Central memory CD4-positive, alpha-beta T cell (primary cell): Measurements from ENCODE around the gene NCKAP5.

Source experiments
- DNase-seq: peaks from one replicate; pipeline ENCODE4 v3.0.0; 2022

Gene NCKAP5

DNA sequence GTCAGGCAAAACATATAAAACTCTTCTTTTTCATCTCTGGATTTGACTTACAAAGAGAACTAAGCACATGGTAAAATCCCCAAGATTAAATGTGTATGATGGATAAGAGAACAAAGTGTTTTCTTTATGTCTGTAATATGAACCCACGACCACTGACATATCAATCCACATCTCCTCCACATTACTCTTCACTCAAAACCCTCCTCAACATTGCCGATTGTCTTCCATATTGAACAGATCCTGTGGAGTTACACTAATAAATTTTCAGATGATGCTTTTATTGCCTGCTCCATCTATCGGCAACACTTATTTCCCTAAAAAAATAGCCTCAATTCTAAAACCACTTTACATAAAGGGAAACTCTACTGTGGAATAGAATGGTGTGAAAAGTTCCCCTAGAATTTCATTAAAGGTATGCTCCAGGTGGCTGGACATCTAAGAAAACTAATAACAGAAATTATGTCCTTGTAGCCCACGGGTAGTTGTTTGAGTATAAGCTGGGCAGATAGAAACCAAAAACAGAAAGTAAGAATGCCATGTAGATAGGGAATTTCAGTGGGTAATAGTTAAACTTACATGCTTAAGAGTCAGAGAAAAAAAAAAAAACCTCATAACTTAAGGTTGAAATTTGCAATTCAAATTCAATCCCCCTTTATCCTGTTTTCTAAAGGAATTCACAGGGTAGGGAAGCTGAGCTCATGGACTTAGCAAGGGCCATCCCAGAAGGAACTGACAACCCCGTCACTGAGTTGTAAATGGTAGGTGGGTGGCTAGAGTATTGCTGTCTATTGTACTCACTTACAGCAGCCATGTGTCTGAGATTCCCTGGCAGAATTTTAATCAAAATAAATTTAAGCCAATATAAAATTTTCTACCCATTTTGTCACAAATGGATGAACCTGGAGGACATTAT is 592.8 kb downstream of the NCKAP5 start:
- DNase-seq = no peak

DNA sequence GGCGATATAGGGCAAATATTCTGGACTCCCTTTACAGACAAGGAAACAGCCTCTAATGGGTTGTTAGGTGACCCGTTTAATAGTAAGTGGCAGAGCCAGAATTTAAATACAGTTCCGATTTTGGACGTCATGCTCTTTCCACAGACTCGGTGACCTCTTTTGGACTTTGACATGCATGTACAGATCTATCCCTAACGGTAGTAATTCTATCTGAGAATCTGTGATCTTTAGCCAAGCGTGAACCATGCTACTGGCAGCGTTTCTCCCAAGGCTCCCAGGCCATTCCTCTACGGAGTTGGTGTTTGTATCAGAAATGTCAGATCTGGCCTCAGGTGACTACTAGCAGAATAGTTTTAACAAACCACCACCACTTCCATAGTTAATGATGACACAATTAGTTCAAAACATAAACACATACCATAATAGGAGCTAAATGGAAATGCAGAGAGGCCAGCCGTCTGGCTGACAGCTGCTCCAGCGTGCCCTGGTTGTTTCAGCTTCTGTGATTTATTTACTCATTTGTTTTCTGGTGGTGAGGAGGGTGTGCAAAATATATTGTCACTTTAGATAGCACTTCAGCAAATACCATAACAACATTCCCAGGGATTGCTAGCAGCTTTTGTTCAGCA is 593.7 kb downstream of the NCKAP5 start:
- no peak for DNase-seq

DNA sequence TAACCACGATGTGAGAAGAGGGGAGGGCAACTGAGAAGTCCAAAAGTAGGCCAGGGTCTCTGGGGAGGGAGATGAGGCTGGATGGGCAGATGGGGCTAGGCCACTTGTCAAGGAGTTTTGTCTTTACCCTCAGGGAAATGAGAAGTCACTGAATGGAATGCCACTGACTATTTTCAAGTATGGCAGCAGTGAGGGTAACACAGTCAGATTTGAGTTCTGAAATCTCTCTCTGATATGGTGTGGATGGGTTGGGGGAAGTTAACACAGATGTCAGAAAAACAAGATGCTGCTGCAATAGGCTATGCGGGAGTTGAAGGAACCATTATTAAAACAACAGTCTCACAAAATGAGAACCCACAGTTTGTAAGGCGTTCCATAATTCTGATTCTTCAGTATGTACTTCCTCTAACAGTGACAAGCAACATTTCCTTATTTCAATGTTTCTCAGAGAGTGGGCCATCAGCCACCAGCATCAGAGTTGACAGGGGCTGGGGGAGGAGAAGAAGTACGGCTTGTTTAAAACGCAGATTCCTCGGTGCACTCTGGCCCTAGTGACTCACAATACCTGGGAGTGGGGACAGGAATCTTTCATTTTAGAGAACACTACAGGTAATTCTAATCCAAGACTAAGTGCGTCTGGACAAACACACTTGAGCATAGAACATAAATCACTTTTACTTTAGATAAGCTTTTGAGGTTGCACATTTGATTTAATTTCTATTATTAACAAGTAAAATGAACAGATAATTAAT is 596.8 kb downstream of the NCKAP5 start:
- no peak for DNase-seq

DNA sequence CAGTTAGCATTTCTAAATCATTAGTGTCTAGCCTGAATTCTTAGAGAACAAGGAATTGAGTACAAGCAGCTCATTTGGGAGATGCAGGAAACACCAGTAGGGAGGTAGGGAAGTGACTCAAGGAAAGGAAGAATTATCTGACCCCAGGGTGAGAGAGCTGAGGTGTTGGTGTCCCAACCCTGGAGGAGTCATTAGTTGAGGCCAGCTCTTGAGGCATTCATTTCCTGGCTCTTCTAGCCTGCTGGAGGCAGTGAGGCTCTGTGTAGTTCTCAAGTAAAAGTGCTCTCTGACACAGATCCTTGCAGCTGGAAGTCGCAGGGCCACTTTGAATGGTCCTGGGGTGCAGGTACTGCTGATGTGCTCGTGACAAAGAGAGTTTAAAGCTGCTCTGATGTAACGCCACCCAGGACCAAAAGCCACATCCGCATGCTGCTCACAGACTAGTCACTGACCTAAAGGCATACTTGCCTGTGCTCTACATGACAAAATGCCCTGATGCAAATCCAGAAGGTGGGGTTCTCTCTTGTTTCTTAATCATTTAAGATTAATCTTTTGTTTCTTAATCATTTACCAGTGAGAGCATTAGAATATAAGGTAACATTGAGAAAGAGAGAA is 598.8 kb downstream of the NCKAP5 start:
- DNase-seq = no peak

DNA sequence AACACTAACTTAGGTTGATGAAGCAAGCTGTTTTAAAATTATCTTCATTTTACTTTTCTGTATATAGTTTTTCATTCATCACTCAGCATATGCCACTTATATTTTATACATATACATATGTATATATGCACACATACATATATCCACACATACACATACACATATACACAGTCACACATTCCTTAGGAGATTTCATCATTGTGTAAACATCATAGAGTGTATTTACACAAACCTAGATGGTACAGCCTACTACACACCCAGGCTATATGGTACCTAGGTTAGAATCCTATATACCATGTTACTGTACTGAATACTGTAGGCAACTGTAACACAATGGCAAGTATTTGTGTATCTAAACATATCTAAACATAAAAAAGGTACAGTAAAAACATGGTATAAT is 602.8 kb downstream of the NCKAP5 start:
- no peak for DNase-seq

DNA sequence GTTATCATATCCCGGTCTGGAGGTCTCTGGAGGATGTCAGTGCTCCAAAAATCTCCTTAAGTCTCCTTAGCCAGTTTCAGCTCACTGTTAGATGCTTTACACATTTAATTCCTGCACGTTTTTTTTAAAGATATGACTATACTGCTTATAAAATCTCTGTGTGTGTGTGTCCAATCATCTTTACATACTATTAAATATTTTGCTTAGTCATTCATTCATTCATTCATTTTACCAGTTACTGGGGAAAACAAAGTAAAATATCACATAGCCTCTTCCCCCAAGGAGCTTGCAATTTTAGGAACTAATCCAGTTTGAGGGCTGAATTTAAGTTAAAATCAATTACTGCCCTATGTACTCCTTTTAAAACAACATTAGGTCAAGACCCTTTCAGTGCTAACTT is 605.1 kb downstream of the NCKAP5 start:
- DNase-seq = no peak

DNA sequence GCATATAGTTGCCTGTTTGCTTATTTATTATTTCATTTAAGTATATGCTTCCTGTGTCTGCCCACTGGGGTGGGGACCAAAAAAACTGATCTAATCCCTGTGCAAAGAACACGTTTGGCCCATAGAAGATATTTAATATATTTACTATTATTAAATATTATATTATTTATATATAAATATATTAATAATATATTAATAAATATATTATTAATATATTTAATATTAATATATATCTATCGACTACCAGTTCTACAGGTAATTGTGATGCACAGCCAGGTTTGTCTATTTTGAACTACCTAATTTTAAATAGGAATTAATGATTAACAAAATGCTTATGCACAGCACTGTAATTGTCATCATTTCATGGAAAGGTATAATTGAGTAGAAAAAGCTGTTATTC is 609.4 kb downstream of the NCKAP5 start:
- DNase-seq = no peak

DNA sequence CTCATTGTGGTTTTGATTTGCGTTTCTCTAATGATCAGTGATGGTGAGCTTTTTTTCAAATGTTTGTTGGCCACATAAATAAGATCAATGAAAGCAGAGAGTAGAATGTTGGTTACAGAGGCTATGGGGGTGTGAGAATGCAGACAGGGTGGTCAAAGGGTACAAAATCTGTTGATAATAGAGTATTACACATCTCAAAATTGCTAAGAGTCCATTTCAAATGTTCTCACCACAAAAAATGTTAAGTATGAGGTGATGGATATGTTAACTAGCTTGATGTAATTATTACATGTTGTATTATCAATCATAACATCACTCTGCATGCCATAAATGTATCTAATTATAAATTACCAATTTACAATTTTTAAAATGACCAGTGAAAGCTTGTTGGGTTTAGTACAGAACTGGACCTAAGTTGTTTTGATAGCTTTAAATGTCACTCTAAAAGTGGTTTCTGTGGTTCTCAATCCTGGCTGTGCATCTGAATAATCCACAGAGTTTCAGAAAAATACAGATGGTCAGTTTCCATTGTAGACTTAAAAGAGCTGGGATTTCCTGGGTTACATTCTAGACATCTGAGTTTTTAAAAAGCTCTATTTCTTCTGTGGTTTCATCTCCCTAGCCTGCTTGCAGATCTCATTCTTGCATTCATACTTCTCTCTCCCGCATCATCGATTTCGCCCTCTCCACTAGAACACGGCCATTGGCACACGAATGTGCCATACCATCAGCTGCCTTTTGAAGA is 612.2 kb downstream of the NCKAP5 start:
- no peak for DNase-seq

DNA sequence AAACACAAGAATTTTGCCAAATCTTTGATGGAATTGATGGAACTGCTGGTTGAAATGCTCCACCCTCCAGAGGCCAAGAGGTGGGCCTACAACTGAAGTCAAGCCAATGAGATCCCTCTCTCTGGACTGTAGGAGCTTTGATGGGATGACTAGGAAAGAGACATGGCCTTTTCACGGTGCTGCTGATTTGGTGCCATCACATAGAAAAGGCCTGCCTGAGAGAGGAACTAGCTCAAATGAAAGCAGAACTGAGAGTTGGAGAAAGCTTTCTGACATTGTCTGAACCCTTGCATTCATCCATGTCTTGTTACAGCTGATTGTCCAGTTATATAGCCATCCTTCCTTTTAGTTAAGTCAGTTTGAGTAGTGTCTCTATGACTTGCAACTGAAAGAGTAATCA is 614.5 kb downstream of the NCKAP5 start:
- no peak for DNase-seq

DNA sequence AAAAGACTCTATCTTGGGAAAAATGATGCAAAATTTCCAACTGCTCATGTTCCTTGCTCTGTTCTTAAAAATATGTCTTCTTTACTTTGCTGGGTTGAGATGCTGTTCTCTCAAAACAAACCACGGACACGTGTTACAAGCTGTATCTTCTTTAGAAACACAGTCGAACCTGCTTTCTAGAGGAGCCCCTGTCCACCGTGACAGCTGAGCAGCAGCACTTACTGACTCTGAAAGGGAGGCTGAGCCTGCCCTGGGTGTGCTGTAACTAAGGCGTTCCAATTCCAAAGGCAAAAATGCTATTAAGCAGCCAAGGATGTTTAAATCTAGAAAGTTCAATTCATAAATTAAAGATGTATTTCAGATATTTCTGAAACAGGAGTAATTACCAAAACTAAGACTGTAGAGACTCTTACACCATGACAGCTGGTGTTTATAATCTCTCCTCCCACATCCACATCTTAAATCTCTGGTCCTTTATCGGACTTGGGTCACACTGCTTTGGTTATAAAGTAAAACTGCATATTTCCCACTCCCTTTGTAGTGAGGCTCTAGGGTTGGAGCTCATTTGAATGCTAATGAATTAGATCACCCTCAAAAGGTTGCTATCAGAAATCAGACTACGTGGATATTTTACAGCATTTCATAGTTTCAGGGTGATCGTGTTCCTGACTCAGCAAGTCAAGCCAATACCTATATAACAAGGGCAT is 617.1 kb downstream of the NCKAP5 start:
- DNase-seq = no peak

DNA sequence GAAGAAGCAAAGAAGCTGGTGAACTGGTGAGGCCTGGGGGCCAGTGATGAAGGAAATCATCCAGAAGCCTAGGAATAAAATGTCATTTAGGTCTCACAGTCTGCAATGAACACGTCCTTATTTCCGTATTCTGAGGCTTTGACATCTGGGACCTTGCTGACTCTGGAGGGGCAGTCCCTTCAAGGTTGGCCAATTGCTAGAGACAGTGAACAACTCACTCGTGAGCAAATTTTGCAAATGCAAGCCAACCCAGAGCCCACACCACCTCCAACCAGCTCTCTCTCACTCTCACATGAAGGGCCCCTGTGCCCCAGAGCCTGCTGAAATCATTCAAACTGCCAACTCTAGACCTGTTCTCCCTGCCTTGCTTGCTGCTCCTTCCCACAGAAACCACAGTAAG is 619.2 kb downstream of the NCKAP5 start:
- DNase-seq = no peak

DNA sequence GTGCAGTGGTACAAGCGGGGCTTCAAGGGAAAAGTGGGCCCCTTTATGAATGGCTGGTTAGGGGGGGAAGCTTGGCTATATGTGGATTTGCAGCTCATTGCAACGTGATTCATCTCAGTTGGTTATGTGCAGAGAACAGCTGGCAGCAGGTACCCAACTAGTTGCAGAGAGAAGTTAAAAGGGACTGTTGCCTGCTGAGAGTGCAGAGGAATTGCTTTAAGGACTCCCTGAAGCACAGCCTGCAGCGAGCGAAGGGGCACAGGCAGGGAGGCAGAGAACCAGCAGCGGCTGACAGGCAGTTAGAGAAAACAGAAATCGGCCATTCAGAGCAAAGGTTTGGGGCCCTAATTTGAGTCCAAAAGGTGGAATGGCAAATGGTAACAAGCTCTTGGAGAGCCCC is 620.1 kb downstream of the NCKAP5 start:
- no peak for DNase-seq

DNA sequence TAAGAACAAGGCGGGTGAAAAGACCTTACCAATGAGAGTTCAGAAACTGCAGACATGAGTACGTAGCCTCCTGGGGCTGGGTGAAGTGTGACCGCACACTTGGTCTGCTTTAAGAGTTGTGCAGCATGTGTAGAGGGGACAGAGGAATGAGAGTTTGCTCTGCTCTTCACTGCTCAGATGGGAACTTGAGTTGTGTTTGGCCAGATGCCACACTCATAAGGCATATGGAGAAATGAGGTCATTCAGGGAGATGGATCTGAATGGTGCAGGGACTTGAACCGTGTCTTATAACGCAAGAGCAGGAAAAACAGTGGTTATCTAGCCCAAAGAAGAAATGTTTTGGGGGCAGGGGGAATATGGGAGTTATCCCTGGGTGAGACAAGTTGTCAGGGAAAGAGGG is 624.4 kb downstream of the NCKAP5 start:
- DNase-seq = no peak

DNA sequence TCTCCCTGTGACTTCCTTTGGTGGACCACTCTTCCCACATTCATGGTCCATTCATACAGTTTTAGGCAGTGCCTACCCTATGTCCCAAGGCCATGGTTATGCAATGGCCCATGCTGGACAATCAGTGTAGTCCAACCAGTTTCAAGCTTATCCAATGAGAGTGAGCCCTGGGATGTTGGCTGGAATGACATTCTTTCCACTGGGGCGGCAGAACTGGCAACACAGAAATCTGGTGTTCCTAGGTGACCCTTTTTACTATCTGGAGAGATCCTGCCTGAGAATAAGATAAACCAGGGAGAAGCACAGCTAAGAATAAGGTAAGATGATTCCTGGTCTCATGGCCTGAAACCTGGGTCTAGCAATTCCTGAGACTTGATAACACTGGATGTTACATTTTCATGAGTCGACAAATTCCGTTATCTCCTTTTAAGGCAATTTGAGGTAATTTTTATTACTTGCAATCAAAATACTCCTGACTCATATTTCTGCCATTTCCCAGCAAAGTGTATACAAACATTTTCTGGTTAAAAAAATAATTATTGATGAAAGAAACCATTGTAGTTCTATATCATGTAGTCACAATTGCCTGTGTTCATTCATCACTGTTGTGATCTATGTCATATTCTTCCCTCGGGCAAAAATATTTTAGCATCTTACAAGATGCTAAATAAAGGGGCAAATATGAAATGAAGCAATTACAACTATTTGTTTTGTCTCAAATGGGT is 626.8 kb downstream of the NCKAP5 start:
- no peak for DNase-seq

DNA sequence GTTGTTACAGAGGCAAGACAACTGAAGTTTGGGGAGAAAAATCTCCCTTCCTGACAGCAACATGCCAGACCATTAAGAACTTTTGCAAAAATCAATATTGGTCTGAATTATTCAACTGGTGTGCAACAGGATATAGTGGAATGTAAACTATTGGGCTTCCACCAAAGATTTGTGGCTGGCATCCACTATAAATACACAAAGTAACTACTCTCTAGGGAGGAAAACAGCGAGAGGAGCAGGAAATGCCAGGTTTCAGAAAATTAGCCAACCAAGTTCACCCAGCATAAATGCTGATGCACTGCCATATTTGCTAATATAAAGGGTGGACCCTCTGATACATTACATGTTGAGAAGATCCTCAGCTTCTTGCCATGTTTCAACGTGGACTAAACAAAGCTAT is 630.6 kb downstream of the NCKAP5 start:
- no peak for DNase-seq

DNA sequence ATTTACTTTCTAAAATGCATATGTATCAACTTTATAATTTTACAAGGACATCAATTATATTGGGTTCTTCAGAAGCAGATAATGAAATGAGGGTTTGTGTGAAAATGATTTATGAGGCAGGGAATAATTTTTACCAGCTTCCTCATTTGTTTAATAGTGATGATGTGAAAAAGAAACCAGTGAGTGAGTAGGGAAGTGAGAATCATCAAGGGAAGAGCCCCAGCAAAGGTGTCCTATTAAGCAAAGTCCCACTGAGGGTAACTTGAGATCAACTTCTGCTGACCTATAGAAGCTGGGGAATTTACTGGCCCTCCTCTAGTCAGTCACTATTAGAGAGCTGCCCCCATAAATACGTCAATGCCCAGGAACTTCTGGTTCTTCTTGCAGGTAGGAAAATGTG is 631.5 kb downstream of the NCKAP5 start:
- DNase-seq = no peak

DNA sequence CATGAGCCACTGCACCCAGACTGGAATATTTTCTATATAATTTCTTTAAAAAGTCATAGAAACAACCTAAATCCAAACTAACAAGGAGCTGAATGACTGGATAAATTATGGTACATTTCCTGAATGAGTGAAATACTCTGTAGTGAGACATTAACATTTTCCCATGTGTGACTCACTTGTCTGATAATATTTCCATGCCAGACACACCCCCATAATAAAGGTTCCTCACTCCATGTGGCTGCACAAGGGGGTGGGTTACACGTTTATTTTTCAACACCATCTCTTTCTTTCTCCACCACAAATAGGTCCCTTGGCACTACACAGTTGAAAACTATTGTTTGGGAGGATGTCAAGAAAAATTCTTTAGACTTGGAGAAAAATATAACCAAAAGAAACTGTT is 632.0 kb downstream of the NCKAP5 start:
- no peak for DNase-seq

DNA sequence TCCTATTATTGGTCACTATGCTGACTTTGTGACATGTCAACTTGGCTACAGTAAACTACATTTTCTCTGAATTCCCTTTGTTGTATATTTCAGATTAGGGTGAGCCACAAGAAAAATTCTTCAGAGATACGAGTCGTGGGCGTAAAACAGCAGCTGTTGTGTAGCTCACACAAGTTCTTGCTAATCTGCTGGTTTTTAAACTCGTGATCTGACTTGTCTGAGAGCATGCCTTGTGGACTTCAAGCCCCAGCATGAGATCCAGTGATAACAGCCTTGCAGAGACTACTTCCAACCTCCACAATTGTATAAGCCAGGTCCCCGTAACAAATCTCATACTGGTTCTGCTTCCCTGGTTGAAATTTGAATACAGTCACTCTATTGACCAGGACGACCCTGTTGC is 638.5 kb downstream of the NCKAP5 start:
- no peak for DNase-seq

DNA sequence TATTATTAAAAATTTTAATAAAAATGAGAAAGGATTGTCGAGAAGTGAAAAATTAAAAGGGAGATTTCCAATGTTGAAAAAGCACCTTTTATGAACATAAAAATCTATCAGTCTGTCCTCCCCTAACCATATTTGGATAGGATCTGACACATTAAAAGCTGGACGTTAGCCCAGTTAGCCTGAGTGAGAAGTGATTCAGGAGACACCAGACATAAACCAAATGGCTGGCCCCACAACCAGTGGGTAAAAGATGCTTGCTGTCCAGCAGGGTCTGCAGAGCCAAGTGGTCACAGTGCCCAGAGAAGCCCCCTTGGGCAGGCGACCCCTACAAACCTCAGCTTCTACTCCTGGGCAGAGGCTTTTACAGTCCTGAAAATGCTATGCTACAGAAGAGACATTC is 644.5 kb downstream of the NCKAP5 start:
- DNase-seq = no peak

DNA sequence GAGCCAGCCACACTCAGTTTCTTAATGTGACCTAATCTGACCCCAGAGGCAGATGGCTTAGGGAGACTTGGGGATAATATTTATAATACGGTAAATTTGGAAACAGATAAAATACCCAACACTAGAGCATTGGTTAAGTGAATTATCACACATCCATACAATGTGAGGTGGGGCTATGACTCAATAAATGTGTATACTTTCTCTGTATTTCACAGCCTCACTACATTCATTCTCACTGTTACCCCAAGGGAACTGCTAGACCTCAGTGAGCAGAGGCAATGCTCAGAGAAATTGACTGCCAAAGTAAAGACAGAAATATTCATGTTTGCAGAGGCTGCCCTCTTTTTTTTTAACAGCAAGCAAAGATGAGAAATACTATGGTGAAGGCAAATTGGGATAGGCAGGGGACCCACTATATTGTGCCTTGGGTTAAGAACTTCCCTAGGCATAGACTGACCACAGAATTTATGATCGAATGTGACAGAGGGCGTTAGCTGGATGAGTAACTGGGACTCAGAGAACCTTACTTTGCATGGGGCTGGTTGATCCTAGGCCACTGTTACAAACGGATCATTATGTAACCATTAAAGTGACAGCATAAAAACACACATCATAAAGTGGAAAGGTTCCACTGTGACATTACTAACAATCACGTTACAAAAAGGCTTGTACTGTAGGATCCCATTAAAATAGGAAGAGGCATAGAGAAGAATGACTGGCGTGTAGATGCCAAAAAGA is 652.3 kb downstream of the NCKAP5 start:
- no peak for DNase-seq
